GM23338 (cell line): ENCODE data around the gene CST9. TPM values are rescaled to one million over a fixed set of nuclear protein-coding genes. Genes with fewer than 3 reads are reported as not detected.

Experiments
- ATAC-seq: fragments of 200-7000 bp; cut with Tn5 transposase; 3 replicates; pipeline ENCODE4 v1.9.1; 2020
- DNase-seq: peaks from one replicate; pipeline ENCODE4 v3.0.0-alpha.2; 2015; ENCODE audit warnings: low spot score
- H2AFZ ChIP-seq: fragments of 200-600 bp; sonication (generic); 2 replicates; pipeline ENCODE4 v1.8.0; 2016; ENCODE audit warnings: antibody characterized with exemption, mild to moderate bottlenecking, moderate library complexity
- H3F3A ChIP-seq: fragments of 200-600 bp; sonication (generic); replicated peaks from 2 replicates; pipeline ENCODE4 v1.8.0; 2017; ENCODE audit warnings: antibody characterized with exemption, mixed run types, low read depth
- H3K27ac ChIP-seq: fragments of 200-600 bp; sonication (generic); 2 replicates; pipeline ENCODE4 v1.6.1; 2016; ENCODE audit warnings: low read depth
- H3K27me3 ChIP-seq: fragments of 200-600 bp; sonication (generic); 2 replicates; pipeline ENCODE4 v1.8.0; 2016; ENCODE audit warnings: mild to moderate bottlenecking, mixed run types, moderate library complexity; ENCODE audit not compliant: insufficient read depth
- H3K36me3 ChIP-seq: fragments of 200-600 bp; sonication (generic); 2 replicates; pipeline ENCODE4 v1.8.0; 2016; ENCODE audit warnings: mild to moderate bottlenecking; ENCODE audit not compliant: insufficient read depth
- H3K4me1 ChIP-seq: fragments of 200-600 bp; sonication (generic); 2 replicates; pipeline ENCODE4 v1.8.0; 2016; ENCODE audit warnings: mild to moderate bottlenecking, moderate library complexity; ENCODE audit not compliant: insufficient read depth
- H3K4me2 ChIP-seq: fragments of 200-600 bp; sonication (generic); 2 replicates; pipeline ENCODE4 v1.7.1; 2017; ENCODE audit warnings: mixed run types
- H3K4me3 ChIP-seq: fragments of 200-600 bp; sonication (generic); 2 replicates; pipeline ENCODE4 v1.6.1; 2016; ENCODE audit warnings: mixed run types
- H3K79me2 ChIP-seq: fragments of 200-600 bp; sonication (generic); replicated peaks from 2 replicates; pipeline ENCODE4 v1.8.0; 2017; ENCODE audit warnings: mild to moderate bottlenecking; ENCODE audit not compliant: insufficient read depth
- H3K9me2 ChIP-seq: fragments of 200-600 bp; sonication (generic); 2 replicates; pipeline ENCODE4 v1.8.0; 2017; ENCODE audit not compliant: insufficient read depth
- H4K20me1 ChIP-seq: fragments of 200-600 bp; sonication (generic); replicated peaks from 2 replicates; pipeline ENCODE4 v1.8.0; 2017; ENCODE audit warnings: mild to moderate bottlenecking; ENCODE audit not compliant: insufficient read depth
- H3K27ac Mint-ChIP-seq: 2 replicates; pipeline ENCODE4 v1.8.0; 2020; ENCODE audit warnings: inconsistent platforms, mild to moderate bottlenecking, moderate library complexity, mixed read lengths
- H3K27me3 Mint-ChIP-seq: 3 replicates; pipeline ENCODE4 v1.8.0; 2022; ENCODE audit warnings: low read depth, mild to moderate bottlenecking, moderate library complexity, mixed read lengths, inconsistent platforms; ENCODE audit not compliant: insufficient read depth, poor library complexity
- H3K36me3 Mint-ChIP-seq: 3 replicates; pipeline ENCODE4 v1.8.0; 2021; ENCODE audit warnings: low read depth, mild to moderate bottlenecking, inconsistent platforms, moderate library complexity, mixed read lengths
- H3K4me1 Mint-ChIP-seq: 3 replicates; pipeline ENCODE4 v1.8.0; 2020; ENCODE audit warnings: mild to moderate bottlenecking, inconsistent platforms, mixed read lengths
- H3K4me3 Mint-ChIP-seq: 3 replicates; pipeline ENCODE4 v1.8.0; 2021; ENCODE audit warnings: moderate library complexity, mild to moderate bottlenecking, inconsistent platforms, mixed read lengths
- H3K9me3 Mint-ChIP-seq: 3 replicates; pipeline ENCODE4 v1.8.0; 2020; ENCODE audit warnings: moderate library complexity, mild to moderate bottlenecking, inconsistent platforms, mixed read lengths
- EZH2phosphoT487 ChIP-seq: fragments of 200-600 bp; sonication (generic); IDR thresholded peaks from one replicate; pipeline ENCODE4 v1.8.1; 2018; ENCODE audit warnings: antibody characterized with exemption; ENCODE audit not compliant: unreplicated experiment
- JUNB ChIP-seq: IDR thresholded peaks from one replicate; pipeline ENCODE4 v1.6.1; 2016; ENCODE audit warnings: antibody characterized with exemption; ENCODE audit not compliant: unreplicated experiment
- NANOG ChIP-seq: IDR thresholded peaks from 2 replicates; pipeline ENCODE4 v1.6.1; 2016; ENCODE audit warnings: antibody characterized with exemption, borderline replicate concordance
- STAT1 ChIP-seq: IDR thresholded peaks from one replicate; pipeline ENCODE4 v1.6.1; 2016; ENCODE audit warnings: antibody characterized with exemption; ENCODE audit not compliant: unreplicated experiment
- ZNF331 ChIP-seq: fragments of 250-450 bp; sonication (Bioruptor Pico); IDR thresholded peaks from 2 replicates; pipeline ENCODE4 v1.5.0; 2020; ENCODE audit warnings: low read depth, mild to moderate bottlenecking, moderate library complexity
- polyA plus RNA-seq: library from polyadenylated mRNA; unstranded; fragments of >200 nt; fragmentation: Nextera tagmentation; extraction: Ambion mirVana; gene quantifications from 2 replicates; pipeline ENCODE4 v1.2.1, GENCODE V29; 2016
- total RNA-seq: library from RNA; depleted of rRNA; stranded (reverse); fragments of >200 nt; shearing (Covaris generic); gene quantifications from 2 replicates; pipeline ENCODE4 v1.2.3, GENCODE V29; 2014
- TF ChIP-seq, protein P1 (sequence below), 2 experiments: fragments of 200-600 bp in 1 of 2; sonication (generic) in 1 of 2; conservative IDR thresholded peaks; 2 replicates each; pipeline versions ENCODE4 v1.5.1 to v1.6.1; 2016 to 2017; ENCODE audit warnings: antibody characterized with exemption in 2 of 2, low read depth in 2 of 2, mild to moderate bottlenecking in 2 of 2, moderate library complexity in 1 of 2
- TF ChIP-seq, protein P2 (sequence below): IDR thresholded peaks from 2 replicates; pipeline ENCODE4 v1.6.1; 2016; ENCODE audit warnings: antibody characterized with exemption
- TF ChIP-seq, protein P3 (sequence below): IDR thresholded peaks from one replicate; pipeline ENCODE4 v1.6.1; 2018; ENCODE audit warnings: antibody characterized with exemption; ENCODE audit not compliant: unreplicated experiment

Gene CST9
- total and polyA plus RNA-seq, 2 experiments from 2014 or later = not detected

DNA sequence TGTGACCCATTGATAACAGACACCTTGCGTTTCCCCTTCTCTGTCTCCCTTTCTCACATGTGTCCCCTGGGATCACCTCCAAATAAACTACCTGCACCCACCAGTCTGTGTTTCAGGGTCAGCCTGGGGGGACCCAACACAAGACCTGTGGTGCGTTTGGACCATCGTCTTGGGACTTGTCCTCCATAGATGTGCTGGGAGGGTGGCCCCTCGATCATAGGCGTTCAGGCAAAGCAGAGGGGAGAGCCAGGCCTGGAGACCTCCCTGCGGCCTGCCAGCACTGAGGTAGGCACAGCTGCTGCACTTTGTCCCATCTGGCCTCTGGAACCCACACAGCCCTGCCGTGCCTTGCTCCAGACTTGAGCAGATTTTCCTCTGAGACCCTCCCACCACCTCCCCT, 18.1 kb downstream of the CST9 start:
- H3K27me3 Mint-ChIP-seq = peaks cover 17% of the 10 kb centered on the region
- Histone ChIP-seq H3K4me2 (no peak overlapping the region), H2AFZ (no peak overlapping the region), H3F3A (no peaks in the 10 kb centered on the region), H3K27me3 (no peaks in the 10 kb centered on the region; the same call in 1 of the 2 replicates), H3K9me2 (peaks cover 6% of the 10 kb centered on the region; the same call in 1 of the 2 replicates), H4K20me1 (no peaks in the 10 kb centered on the region), H3K79me2 (no peaks in the 10 kb centered on the region), H3K27ac (no peak overlapping the region), H3K4me3 (no peak overlapping the region), H3K36me3 (no peaks in the 10 kb centered on the region), H3K4me1 (no peaks in the 10 kb centered on the region)
- no peak overlapping the region for H3K27ac Mint-ChIP-seq
- ATAC-seq (no peak), DNase-seq (no peak)
- H3K4me3 Mint-ChIP-seq = no peak overlapping the region
- no peak for TF ChIP-seq EZH2phosphoT487
- peaks cover 15% of the 10 kb centered on the region for H3K9me3 Mint-ChIP-seq
- H3K4me1 Mint-ChIP-seq = peaks cover 16% of the 10 kb centered on the region
- H3K36me3 Mint-ChIP-seq = peaks cover 8% of the 10 kb centered on the region; the same call in 1 of the 3 replicates

GRCh38 chr20:23586735-23587525, 18.8 kb downstream of the CST9 start:
- Histone ChIP-seq H3K27ac (no peak overlapping the region), H3K4me2 (no peak overlapping the region), H3K36me3 (no peaks in the 10 kb centered on the region), H3K79me2 (no peaks in the 10 kb centered on the region), H3K4me3 (no peak overlapping the region), H4K20me1 (no peaks in the 10 kb centered on the region), H3F3A (no peaks in the 10 kb centered on the region), H3K9me2 (peaks cover 6% of the 10 kb centered on the region; the same call in 1 of the 2 replicates), H3K27me3 (no peaks in the 10 kb centered on the region; the same call in 1 of the 2 replicates), H2AFZ (no peak overlapping the region), H3K4me1 (no peaks in the 10 kb centered on the region)
- peaks cover 21% of the 10 kb centered on the region for H3K4me1 Mint-ChIP-seq
- no peak overlapping the region for H3K27ac Mint-ChIP-seq
- peaks cover 18% of the 10 kb centered on the region for H3K9me3 Mint-ChIP-seq
- H3K4me3 Mint-ChIP-seq = no peak overlapping the region
- no peak for ATAC-seq
- peaks cover 20% of the 10 kb centered on the region for H3K27me3 Mint-ChIP-seq
- DNase-seq = no peak
- H3K36me3 Mint-ChIP-seq = peaks cover 10% of the 10 kb centered on the region; the same call in 1 of the 3 replicates
- TF ChIP-seq, protein P1, sequence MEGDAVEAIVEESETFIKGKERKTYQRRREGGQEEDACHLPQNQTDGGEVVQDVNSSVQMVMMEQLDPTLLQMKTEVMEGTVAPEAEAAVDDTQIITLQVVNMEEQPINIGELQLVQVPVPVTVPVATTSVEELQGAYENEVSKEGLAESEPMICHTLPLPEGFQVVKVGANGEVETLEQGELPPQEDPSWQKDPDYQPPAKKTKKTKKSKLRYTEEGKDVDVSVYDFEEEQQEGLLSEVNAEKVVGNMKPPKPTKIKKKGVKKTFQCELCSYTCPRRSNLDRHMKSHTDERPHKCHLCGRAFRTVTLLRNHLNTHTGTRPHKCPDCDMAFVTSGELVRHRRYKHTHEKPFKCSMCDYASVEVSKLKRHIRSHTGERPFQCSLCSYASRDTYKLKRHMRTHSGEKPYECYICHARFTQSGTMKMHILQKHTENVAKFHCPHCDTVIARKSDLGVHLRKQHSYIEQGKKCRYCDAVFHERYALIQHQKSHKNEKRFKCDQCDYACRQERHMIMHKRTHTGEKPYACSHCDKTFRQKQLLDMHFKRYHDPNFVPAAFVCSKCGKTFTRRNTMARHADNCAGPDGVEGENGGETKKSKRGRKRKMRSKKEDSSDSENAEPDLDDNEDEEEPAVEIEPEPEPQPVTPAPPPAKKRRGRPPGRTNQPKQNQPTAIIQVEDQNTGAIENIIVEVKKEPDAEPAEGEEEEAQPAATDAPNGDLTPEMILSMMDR (conservative IDR thresholded peaks at IDR 0.05; ENCODE audit: low read depth in 2 of 2) = no peak
- TF ChIP-seq, protein P2, sequence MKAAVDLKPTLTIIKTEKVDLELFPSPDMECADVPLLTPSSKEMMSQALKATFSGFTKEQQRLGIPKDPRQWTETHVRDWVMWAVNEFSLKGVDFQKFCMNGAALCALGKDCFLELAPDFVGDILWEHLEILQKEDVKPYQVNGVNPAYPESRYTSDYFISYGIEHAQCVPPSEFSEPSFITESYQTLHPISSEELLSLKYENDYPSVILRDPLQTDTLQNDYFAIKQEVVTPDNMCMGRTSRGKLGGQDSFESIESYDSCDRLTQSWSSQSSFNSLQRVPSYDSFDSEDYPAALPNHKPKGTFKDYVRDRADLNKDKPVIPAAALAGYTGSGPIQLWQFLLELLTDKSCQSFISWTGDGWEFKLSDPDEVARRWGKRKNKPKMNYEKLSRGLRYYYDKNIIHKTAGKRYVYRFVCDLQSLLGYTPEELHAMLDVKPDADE = no peak
- TF ChIP-seq STAT1 (no peak), NANOG (no peak), JUNB (no peak), EZH2phosphoT487 (no peak), ZNF331 (no peak)
- TF ChIP-seq, protein P3, sequence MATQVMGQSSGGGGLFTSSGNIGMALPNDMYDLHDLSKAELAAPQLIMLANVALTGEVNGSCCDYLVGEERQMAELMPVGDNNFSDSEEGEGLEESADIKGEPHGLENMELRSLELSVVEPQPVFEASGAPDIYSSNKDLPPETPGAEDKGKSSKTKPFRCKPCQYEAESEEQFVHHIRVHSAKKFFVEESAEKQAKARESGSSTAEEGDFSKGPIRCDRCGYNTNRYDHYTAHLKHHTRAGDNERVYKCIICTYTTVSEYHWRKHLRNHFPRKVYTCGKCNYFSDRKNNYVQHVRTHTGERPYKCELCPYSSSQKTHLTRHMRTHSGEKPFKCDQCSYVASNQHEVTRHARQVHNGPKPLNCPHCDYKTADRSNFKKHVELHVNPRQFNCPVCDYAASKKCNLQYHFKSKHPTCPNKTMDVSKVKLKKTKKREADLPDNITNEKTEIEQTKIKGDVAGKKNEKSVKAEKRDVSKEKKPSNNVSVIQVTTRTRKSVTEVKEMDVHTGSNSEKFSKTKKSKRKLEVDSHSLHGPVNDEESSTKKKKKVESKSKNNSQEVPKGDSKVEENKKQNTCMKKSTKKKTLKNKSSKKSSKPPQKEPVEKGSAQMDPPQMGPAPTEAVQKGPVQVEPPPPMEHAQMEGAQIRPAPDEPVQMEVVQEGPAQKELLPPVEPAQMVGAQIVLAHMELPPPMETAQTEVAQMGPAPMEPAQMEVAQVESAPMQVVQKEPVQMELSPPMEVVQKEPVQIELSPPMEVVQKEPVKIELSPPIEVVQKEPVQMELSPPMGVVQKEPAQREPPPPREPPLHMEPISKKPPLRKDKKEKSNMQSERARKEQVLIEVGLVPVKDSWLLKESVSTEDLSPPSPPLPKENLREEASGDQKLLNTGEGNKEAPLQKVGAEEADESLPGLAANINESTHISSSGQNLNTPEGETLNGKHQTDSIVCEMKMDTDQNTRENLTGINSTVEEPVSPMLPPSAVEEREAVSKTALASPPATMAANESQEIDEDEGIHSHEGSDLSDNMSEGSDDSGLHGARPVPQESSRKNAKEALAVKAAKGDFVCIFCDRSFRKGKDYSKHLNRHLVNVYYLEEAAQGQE = no peak
